ENCODE measurements around the gene C19orf25.
"Not testable (repeated sequence)": the region's sequence is repeated elsewhere in the genome, so short reads cannot be mapped to it uniquely, and the experiment has no call there.

C19orf25 gene

DNA sequence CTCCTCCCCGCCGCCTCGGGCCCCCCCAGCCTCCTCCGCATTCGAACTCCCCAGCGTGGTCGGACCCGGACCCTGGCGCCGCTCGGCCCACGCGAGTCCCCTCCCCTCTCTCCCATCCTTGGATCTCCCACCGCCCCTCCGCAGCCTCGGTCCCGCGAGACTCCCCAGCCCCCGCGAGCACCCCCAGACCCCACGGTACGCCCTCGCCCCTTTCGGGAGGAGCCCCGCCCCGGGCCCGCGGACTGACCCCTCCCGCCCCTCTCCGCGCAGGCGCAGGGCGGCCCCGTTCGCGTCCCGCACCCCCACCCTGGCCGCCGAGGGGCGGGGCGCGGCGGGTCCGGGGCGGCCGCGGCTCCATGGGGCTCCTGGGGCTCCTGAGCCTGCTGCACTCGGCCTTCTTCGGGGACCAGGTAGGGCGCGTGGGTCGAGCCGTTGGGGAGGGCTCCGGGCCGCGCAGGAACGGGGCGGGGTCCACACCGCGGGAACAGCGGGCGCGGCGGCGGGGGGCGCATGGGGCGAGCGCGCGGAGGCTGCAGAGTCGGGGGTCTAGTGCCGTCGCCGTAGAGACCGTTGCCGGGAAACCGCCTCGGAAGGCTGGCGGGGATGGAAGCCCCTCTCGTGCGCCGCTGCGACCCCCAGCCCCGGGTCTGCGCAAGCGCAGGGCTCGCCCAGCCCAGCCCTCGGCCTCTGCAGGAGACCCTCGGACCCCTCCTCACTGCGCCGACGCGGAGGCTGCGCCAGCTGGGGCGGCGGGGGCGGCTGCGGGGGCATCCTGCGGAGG, 32.9 kb downstream of the C19orf25 start:
- no peak for DNase-seq

DNA sequence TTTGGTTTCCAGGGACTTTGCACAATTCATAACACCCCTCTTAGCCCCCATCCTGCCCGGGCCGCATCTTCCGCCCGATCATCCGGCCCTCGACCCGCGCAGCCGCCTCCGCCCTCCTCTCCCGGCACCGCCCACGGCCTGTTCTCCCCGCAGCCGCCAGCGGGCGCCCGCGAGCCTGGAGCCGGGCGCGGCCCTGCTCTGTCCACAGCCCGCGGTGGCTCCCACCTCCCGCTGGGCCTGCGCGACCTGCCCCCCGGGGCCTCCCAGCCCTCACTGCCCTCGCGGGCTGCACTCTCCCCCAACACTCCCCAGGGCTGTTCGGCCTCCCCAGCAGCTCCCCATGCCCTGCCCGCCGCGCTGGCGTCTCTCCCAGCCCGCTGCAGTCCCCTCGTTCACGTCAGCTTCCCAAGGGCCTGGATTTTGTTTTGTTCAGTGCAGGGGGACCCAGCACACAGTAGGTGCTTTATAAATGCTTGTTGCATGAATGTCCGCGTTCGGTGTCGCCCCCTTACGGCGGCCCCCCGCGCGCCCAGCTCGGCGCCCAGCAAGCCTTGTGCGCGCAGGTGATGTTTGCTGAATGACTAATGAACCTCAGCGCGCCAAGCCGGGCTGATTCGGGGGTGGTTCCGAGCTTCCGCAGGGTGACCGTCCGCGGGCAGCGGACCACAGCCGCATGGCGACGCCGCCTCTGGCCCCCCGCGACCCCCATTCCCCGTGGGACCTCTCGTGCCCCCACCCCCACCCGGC, 33.7 kb downstream of the C19orf25 start:
- DNase-seq, result no peak

DNA sequence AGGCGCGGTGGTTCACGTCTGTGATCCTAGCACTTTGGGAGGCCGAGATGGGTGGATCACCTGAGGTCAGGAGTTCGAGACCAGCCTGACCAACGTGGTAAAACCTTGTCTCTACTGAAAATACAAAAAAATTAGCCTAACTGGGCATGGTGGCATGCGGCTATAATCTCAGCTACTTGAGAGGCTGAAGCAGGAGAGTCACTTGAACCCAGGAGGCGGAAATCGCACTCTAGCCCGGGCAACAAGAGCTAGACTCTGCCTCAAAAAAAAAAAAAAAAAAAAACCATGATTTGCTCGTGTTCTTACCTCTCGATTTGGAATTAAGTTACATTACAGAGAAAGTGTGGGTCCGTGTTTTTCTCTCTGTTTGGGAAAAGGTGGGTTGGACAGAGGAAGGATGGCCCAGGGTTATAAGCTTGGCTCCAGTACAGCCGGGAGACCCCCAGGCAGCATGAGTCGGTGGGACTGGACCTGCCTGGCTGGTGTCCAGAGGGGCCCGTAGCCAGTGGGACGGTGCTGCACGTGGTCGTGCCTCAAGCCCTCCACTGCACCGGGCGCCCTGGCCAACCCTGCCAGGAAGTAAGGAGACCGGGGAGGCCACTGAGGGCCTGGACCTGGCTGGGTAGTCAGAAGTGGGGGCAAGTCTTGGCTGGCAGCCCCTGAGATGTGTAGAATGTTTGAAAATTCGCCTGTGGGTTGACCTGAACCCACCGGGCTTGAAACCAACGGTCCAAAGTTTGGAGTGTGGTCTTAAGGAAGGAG, 37.2 kb downstream of the C19orf25 start:
- no peak for DNase-seq

DNA sequence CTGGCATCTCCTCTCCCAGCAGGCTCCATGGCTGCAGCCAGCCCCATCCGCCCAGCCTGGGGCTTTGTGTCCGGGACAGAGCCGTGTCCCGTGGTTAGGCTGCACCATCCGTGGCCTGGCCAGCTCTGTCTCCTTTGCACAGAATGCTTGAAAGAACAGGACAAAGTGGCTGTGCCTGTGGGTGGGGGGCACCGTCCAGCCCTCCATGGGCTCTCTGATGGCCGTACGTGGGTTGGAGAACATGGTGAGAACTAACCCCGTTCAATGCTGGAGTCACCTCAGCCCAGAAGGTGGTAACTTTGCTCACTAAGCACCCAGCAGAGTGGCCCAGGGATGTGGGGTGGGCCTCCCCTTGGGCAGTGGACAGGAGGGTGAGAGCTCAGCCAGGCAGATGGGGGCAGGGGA, 38.0 kb downstream of the C19orf25 start:
- no peak for DNase-seq

DNA sequence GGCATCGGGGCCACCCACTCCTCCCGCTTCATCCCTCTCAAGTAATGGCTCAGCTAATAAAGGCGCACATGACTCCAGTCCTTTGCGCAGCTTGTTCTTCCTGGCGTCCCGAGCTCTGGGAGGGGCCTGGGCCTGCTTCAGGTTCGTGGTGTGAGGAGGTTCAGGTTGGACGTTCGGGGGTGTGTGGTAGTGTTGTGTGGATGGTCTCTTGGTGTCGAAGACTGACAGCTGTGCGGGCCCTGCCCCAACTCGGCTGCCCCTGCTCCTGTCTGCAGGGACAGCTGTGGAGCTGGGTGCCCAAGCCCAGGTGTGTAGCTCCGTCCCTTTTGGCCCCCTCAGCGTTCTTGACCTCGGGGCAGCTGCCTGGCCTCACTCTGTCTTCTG, 38.6 kb downstream of the C19orf25 start:
- no peak for DNase-seq

DNA sequence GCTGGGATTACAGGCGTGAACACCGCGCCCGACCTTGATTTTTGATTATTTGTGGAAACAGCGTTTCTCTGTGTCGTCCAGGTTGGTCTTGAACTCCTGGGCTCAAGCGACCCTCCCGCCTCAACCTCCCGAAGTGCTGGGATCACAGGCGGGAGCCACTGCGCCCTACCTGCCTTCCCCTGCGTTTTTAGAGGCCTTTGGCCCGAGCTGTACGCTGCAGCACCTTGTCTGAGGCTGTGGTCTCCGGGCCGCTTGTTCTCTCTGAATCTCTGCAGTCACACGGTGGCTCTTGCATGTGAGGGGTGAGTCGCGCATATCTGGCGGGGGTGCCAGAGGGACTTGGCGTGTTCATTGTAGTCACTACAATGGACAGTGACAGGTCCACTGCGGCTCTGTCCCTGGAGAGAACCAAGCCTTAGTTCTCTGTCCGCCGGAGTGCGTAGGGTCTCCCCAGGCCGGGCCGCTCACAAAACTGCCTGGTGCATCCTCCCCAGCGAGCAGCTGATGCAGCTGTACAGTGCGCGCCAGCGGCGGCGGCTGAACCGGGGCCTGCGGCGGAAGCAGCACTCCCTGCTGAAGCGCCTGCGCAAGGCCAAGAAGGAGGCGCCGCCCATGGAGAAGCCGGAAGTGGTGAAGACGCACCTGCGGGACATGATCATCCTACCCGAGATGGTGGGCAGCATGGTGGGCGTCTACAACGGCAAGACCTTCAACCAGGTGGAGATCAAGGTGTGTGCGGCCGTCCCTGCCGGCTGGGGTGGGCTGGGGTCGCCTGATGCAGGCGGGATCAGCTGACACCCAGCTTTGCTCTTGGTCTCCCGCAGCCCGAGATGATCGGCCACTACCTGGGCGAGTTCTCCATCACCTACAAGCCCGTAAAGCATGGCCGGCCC, 39.2 kb downstream of the C19orf25 start:
- DNase-seq, result not testable (repeated sequence)

DNA sequence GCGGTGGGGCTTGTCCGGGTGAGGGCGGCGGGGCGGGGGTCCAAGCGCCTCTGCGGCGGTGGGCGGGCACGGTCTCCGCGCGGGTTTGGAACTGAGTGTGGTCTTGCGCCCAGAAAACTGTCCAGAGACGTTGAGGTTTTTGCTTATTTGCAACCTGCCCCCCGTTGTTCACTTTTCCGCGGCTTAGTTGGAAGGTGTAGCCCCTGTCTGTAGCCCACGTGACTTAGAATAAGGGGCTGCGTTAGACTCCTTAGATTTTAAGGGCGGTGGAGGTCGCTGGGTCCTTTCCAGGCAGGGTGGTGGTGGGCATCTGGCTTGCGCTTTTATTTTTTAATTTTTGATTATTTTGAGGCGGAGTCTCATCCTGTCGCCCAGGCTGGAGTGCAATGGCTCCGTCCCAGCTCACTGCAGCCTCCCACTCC, 40.1 kb downstream of the C19orf25 start:
- no peak for DNase-seq

DNA sequence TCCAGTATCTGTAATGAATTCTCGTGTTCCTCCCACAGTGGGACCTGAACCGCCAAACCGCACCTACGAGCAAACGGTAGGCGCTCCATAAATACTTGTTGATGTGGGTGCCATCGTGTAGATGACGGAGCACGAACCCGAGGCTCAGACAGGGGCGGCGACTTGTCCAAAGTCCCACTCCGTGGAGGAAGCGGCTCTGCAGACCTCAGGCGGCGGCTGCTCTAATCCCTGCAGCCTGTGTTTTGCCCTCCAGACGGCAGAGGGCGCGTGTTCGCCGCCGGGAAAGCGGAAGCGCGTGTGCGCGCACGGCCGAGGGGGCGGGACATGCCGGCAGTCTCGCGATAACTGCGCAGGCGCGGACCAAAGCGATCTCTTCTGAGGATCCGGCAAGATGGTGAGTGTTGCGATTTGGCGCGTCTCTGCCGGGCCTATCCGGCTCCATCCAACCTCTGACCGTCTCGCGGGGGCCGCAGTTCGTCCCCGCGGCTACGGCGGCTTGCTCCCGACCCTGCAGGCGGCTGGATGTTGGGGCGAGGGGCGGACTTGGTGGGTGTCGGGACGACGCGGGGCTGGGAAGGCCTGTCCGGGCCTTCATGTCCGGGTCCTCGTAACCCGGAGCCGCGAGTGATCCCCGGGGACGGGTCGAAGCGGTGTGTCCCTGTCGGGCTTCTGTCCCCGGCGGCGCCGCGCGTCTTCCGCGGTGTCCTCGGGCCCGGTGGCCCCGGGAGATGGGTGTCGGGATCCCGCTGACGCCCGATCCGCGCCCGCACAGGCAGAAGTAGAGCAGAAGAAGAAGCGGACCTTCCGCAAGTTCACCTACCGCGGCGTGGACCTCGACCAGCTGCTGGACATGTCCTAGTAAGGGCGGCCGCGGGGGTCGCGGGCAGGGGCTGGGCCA, 40.7 kb downstream of the C19orf25 start, which contains the start of gene RPS15:
Gene RPS15, plus strand, starts transcription at position 362 of the 898 bp plus-strand sequence. Its CDS starts 30 bp downstream, at position 392.
- DNase-seq, result peak; percentile 71

DNA sequence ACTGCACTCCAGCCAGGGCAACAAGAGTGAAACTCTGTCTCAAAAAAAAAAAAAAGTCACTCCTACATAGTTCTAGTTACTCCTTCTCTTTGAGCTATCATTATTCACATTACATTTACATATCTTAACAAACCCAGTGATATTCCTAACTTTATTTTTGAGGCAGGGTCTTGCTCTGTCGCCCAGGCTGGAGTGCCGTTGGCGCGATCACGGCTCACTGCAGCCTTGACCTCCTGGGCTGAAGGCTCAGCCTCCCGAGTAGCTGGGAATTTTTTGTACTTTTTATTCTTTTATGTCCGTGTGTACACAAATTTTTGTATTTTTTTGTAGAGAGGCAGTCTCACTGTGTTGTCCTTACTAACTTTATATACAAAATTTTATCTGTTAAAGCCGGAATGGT, 41.4 kb downstream of the C19orf25 start:
- no peak for DNase-seq

DNA sequence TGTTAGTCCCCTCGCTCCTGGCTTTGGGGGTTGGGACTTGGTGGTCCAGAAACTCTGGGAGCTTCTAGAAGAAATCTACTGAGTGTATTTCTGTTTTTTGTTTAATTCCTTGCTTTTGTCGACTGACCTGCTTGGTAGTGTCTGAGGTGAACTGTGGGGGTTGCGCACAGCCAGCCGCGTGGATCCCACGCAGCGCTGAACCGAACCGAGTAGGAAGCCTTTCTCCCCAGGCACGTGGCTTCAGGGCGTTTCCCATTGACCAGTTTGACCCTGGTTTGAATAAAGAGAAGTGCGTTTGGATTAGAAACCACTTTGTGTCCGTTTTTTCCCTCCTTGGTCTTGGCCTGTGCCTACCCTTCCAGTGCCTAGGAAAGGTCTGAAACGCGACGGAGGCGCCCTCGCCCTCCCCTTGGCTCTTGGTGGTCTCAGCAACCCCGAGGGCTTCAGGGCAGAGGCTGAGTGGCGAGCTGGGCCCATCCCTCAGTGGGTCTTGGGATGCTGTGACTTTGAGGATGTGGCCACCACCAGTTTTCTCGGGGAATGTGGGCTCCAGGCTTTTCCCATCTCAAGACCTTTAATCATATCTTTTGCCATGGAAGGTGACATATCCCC, 43.5 kb downstream of the C19orf25 start:
- DNase-seq, result no peak

DNA sequence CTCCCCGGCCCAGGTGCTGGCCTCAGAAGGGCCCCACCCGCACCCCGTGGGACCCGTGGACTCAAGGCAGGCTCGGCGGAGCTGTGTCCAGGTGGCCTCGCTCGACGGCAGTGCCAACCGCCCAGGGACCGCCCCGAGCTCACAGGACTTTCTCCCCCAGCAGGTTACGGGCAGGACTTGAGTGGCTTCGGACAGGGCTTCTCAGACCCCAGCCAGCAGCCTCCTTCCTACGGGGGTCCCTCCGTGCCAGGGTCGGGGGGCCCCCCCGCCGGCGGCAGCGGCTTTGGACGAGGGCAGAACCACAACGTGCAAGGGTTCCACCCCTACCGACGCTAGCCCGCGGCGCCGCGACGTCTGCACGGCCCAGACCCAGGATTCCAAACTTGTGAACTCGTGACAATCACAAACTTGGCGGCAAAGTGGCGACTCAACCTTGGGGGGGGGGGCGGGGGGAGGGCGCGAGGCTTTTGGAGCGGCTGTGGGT, 44.4 kb downstream of the C19orf25 start:
- no peak for DNase-seq

DNA sequence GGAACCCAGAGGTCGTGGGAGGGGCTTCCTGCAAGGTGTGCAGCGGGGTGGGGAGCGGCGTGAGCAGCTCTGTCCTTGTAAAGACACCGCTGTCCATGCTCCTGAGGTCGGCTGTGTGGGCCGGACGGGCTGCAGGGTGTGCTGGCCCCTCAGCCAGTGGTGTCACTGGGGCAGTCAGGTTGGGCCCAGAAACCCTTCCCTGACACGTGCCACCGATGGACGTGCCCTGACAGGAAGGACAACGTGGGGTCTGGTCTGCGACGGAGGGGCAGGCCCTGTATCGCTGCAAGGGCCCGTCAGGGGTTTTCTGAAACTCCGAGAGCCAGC, 45.0 kb downstream of the C19orf25 start:
- DNase-seq, result no peak

DNA sequence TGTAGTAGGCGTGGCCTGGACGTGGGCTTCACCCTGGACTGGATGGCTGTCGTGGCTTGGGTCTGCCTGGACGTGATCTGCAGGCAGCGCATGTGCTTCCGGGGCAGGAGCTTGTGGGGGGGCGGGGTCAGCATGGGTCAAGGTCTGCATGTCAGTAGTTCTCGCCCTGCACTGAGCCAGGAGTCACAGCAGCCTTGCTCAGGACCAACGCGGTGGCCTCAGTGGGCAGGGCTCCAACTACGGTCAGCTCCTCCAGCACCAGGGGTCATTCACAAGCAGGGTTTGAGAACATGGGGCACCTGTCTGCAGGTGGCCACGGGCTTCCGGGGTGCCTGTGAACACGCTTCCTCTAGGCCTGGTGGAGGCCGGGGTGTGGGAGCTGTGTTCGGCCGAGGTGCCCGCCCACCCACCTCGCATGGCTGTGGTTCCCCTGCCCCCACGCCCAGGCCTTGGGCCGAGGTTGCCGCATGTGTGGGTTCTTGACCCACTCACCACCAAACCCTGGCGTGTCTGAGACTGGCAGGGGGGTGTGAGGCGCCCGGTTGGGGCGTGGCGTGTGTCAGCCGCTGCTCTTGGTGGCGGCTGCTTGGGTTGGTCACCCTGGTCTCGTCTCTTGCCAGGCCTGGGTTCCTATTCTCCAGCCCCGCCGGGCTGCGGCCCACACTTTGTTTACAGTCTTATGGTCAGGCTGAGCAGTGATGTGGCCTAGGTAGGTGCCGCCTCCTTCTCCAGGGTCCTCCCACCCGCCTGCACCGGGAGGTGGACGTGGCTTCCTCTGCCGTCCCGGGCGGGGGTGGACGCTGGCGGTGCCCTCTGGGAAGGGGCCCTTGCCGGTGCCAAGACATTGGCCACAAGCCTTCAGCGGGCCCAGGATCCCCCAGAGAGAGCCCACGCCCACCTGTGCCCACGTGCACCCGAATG, 45.6 kb downstream of the C19orf25 start:
- DNase-seq, result no peak

DNA sequence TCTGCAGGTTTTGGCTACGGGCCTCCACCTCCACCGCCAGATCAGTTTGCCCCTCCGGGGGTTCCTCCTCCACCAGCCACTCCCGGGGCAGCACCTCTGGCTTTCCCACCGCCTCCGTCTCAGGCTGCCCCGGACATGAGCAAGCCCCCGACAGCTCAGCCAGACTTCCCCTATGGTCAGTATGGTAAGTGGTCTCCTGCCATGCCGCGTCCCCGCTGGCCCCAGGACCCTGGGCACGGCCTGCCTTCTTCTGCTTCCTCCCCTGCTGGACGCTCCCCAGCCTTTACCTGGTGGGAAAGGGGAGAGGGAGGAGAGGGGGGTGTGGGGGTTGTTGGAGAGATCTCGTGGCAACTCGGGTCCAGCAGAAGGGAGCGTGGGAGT, 46.5 kb downstream of the C19orf25 start:
- DNase-seq, result no peak

DNA sequence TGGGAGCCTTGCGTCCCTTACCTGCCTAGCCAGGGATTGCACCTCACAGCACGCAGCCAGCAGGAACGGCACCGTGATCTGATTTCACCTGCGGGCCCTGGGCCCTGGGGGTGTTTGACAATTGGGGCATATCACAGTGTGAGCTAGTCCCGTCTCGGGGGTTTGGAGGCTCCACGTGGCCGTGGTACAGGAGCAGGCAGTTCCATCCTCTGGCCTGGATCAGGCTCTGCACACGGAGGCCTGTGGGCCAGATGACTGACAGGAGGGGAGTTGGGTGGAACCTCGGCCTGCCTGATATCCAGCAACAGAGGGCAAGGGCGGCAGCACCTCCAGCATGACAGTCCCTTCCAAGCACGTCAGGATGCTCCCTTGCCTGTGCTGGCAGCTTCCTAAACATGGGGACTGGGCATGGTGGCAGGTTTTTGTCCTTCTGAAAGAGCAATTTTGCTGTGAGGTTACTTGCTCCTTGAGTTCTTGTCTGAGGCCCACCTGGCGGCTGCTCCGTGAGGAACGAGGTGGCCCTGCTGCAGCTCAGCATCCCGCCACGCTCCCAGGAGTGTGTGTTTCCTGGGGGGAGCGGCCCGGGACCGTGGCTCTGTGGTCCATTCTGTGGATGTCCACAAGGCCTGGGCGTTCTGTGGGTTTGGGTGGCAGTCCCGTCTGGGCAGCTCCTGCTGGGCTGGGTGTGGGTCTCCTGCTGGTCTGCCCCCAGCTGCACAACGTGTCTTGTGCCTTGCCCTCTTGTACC, 47.1 kb downstream of the C19orf25 start:
- DNase-seq, result no peak

DNA sequence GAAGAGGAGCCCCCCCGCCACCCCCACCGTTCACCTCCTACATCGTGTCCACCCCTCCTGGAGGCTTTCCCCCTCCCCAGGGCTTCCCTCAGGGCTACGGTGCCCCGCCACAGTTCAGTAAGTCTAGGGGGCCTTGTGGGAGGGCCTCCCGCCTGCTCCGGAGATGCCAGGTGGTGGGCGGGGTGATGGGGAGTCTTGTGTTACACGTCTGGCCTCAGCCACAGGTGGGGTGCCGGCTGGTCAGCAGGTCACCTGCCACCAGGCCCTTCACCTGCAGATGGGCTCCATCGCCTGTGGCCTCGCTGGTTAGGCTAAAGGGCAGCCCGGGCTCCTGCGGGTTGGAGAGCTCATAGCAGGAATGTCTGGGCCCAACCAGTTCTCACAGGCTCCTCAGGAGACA, 48.8 kb downstream of the C19orf25 start:
- no peak for DNase-seq

DNA sequence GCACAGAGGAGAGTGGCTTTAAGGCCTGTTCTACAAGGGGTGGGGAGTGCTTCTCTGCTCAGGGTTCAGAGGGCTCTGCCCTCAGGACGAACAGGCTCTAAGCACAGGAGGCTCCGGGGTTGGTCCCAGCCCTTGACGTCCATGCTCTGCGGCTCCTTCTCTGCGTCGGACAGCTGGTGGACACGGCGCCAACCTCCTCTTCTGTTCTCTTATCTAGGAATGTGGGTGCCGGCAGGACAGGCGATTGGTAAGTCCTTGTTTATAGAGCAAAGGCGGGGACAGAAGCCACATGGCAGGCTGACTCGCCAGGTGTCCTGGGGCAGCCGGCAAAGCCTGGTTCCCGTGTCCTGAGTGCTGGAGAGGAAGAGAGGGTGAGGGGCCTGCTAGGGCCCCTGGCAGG, 49.3 kb downstream of the C19orf25 start:
- no peak for DNase-seq

DNA sequence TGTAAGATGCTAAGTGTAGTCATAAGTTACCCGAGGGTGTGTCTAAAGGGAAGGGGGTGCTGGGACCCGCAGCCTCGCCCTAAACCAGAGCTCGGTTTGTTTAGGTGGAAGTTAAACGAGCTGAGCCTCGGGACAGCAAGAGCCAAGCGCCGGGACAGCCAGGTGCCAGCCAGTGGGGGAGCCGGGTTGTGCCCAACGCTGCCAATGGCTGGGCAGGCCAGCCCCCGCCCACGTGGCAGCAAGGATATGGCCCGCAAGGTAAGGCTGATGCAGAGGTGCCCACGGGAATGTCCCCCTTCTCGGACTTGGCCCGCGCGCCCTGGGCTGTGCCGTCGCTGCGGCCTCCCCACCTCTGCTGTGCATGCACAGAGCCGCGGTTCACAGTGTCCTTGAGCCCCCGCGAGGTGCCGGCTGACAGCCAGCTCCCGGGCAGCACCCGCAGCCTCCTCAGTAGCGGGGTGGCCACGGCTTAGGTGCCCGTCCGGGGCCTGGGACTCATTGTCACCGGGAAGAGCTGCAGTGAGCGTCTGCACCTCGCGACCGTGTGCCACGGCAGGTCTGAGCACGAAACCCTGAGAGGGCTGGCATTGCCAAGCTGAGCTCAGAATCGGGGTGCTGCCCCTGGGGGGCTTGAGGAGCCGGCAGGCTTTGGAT, 50.1 kb downstream of the C19orf25 start:
- DNase-seq, result no peak
